AG04449 (cell line): Measurements from ENCODE around the gene RC3H1.
"Not testable (repeated sequence)": the region's sequence is repeated elsewhere in the genome, so short reads cannot be mapped to it uniquely, and the experiment has no call there.

ENCODE experiments used
- CTCF ChIA-PET: fragments of 350-600 bp; formaldehyde crosslinking; extraction: SDS; loops from one replicate; lab custom pipeline; 2021; ENCODE audit warnings: antibody characterized with exemption; lab: Yijun Ruan, JAX
- POLR2A ChIA-PET: fragments of 400-600, 350-600 bp; formaldehyde crosslinking; extraction: SDS; loops from one replicate; lab custom pipeline; 2020; ENCODE audit warnings: antibody characterized with exemption, inconsistent platforms; lab: Yijun Ruan, JAX
- DNase-seq: peaks from one replicate; pipeline ENCODE4 v3.0.0-alpha.2; 2010; ENCODE audit warnings: low read depth, low spot score
- H3K4me3 ChIP-seq: 2 replicates; pipeline ENCODE4 v1.5.1; 2011; ENCODE audit warnings: low read depth, mild to moderate bottlenecking, control low read depth, low read length
- TF ChIP-seq, protein P1 (sequence below): IDR thresholded peaks from one replicate; pipeline ENCODE4 v1.5.1; 2011; ENCODE audit warnings: mild to moderate bottlenecking, moderate library complexity, low read length, control low read depth, inconsistent platforms; ENCODE audit not compliant: insufficient read depth; ENCODE audit errors: missing control alignments

The RC3H1 gene

DNA sequence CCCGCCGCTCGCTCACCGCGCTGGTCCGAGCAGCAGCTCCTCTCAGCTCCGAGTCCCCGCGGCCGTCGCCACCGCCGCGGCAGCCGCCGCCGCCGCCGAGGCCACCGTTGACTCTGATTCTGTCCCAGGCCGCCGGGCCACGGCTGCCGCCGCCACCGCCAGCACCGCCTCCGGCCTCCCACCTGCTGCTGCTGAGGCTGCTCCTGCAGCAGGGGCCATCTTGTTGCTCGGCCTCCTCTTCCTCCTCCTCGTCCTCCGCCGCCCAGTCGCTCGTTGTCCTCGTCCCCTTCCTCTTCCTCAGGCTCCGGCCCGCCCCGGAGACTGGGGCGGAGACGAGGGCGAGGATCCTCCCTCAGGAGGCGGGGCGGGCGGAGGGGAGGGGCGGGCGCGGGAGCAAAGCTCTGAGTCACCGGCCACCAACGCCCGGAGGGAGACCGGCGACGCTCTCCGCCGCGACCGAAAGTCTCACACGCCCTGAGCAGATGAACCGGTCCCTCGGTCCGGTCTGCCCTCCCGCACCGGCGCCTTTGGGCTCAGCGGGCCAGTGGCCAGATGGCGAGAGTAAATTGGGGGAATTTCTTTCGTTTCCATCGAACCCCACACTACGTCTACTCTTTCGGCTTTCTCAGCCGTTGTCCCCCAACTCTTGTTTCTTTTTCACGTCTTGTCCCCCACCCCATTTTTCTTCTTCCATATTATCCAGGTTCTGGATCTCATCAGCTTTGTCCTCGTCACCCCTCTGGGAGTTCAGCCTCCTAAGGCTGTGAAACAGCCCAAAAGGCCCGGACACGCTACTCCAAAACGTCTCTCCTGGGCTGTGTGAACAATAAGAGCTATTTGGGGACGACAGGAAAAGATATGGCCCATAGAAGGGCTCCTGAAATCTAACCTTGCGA lies at the start of gene RC3H1:
Gene RC3H1 (minus strand): TSS at position 278 of the 896 bp plus-strand sequence. CDS start 29,372 bp downstream, outside the sequence.
- CTCF ChIA-PET, result interaction anchor here (1.4 kb wide), 1 partner anchor 57 kb away, joined by 3 read pairs; no protein-coding TSS in a partner anchor

DNA sequence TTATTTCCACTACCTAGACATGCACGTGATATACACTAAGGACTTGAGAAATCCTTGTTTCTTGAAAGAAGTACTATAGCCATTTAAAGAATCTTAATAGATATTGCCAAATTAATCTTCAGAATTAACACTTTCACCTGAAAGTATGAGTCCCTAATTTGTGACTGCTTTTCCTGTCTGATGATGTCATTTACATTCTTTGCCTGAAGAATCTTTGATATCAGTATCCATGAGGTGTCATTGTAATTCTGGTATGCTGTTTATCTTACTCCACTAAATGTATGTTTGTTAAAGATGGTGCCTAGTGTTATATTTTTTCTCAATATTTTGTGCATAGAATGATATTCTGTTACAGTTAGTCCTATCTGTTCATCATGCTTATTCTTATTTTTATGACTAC lies 48.5 kb upstream of the RC3H1 start:
- no peak overlapping the region for H3K4me3 ChIP-seq
- TF ChIP-seq, protein P1, sequence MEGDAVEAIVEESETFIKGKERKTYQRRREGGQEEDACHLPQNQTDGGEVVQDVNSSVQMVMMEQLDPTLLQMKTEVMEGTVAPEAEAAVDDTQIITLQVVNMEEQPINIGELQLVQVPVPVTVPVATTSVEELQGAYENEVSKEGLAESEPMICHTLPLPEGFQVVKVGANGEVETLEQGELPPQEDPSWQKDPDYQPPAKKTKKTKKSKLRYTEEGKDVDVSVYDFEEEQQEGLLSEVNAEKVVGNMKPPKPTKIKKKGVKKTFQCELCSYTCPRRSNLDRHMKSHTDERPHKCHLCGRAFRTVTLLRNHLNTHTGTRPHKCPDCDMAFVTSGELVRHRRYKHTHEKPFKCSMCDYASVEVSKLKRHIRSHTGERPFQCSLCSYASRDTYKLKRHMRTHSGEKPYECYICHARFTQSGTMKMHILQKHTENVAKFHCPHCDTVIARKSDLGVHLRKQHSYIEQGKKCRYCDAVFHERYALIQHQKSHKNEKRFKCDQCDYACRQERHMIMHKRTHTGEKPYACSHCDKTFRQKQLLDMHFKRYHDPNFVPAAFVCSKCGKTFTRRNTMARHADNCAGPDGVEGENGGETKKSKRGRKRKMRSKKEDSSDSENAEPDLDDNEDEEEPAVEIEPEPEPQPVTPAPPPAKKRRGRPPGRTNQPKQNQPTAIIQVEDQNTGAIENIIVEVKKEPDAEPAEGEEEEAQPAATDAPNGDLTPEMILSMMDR, result no peak
- POLR2A ChIA-PET, result no interaction called here
- CTCF ChIA-PET, result no interaction called here
- DNase-seq, result no peak

More for the DNA sequence above, at the start of gene RC3H1:
- H3K4me3 ChIP-seq, result peak within 1 kb of the TSS; percentile 94
- no peak for DNase-seq
- POLR2A ChIA-PET, result interaction anchor here (0.6 to 1.4 kb wide), 7 partner anchors 9 to 154 kb away, joined by 3 to 6 read pairs (median 3); partner anchors contain the start of gene ZBTB37
- TF ChIP-seq, protein P1, result no peak

GRCh38 chr1:174068000-174068399 lies 45.8 kb upstream of the RC3H1 start:
- H3K4me3 ChIP-seq, result no peak overlapping the region
- ChIA-PET CTCF (interaction anchor here (1.0 to 1.9 kb wide), 2 partner anchors 9 to 47 kb away, joined by 3 to 7 read pairs; no protein-coding TSS in a partner anchor), POLR2A (no interaction called here)
- no peak for DNase-seq
- TF ChIP-seq, protein P1, result no peak

- ChIA-PET CTCF (no interaction called here), POLR2A (no interaction called here)
- TF ChIP-seq, protein P1, result no peak
- no peak for DNase-seq
- H3K4me3 ChIP-seq, result no peak overlapping the region
Observed at GRCh38 chr1:174060090-174060489, 37.9 kb upstream of the RC3H1 start.

GRCh38 chr1:174058624-174059023 lies 36.5 kb upstream of the RC3H1 start:
- TF ChIP-seq, protein P1, result no peak
- ChIA-PET POLR2A (no interaction called here), CTCF (interaction anchor here (1.4 kb wide), 1 partner anchor 57 kb away, joined by 3 read pairs; no protein-coding TSS in a partner anchor)
- no peak for DNase-seq
- no peak overlapping the region for H3K4me3 ChIP-seq

DNA sequence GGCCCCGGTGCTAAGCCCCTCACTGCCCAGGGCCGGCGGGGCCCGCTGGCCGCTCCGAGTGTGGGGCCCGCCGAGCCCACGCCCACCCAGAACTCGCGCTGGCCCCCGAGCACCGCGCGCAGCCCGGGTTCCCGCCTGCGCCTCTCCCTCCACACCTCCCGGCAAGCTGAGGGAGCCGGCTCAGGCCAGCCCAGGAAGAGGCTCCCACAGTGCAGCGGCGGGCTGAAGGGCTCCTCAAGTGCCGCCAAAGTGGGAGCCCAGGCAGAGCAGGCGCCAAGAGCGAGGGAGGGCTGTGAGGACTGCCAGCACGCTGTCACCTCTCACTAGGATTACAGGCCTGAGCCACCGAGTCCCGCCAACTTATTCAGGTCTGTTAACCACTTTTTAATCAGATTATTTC lies 34.5 kb upstream of the RC3H1 start:
- POLR2A ChIA-PET, DNase-seq, CTCF ChIA-PET, H3K4me3 ChIP-seq: not testable (repeated sequence)

- H3K4me3 ChIP-seq, CTCF ChIA-PET, DNase-seq, POLR2A ChIA-PET: not testable (repeated sequence)
Observed at GRCh38 chr1:174055797-174056196, 33.6 kb upstream of the RC3H1 start.
